Brain microvascular endothelial cell (primary cell): Measurements from ENCODE around the gene ZMYND15.

Experiments
- DNase-seq: peaks from one replicate; pipeline ENCODE4 v3.0.0-alpha.2; 2020
- H3K27ac ChIP-seq: fragments of 250-450 bp; sonication (Bioruptor Pico); 2 replicates; pipeline ENCODE4 v1.5.1; 2020; ENCODE audit warnings: mild to moderate bottlenecking, moderate library complexity
- H3K27me3 ChIP-seq: fragments of 250-450 bp; sonication (Bioruptor Pico); replicated peaks from 2 replicates; pipeline ENCODE4 v1.5.1; 2020; ENCODE audit warnings: mild to moderate bottlenecking
- H3K36me3 ChIP-seq: fragments of 250-450 bp; sonication (Bioruptor Pico); replicated peaks from 2 replicates; pipeline ENCODE4 v1.5.1; 2020; ENCODE audit warnings: mild to moderate bottlenecking
- H3K4me3 ChIP-seq: 2 replicates; pipeline ENCODE4 v1.5.1; 2011; ENCODE audit warnings: low read depth, mild to moderate bottlenecking, control low read depth, low read length, moderate library complexity
- in situ Hi-C: cut with HindIII; loops from 2 replicates; pipeline ENCODE4 v1.10.0; 2017; ENCODE audit warnings: low sequenced_read_pairs, low pct_ligation_motif_present
- TF ChIP-seq, protein P1 (sequence below): IDR thresholded peaks from 2 replicates; pipeline ENCODE4 v1.5.1; 2011; ENCODE audit warnings: low read depth, mild to moderate bottlenecking, moderate library complexity, low read length, control low read depth, inconsistent platforms; ENCODE audit errors: missing control alignments

Gene ZMYND15

GRCh38 chr17:4715063-4715744, 24.4 kb upstream of the ZMYND15 start:
- Histone ChIP-seq H3K27ac (no peak overlapping the region), H3K36me3 (no peaks in the 10 kb centered on the region), H3K27me3 (no peaks in the 10 kb centered on the region), H3K4me3 (no peak overlapping the region)
- TF ChIP-seq, protein P1, sequence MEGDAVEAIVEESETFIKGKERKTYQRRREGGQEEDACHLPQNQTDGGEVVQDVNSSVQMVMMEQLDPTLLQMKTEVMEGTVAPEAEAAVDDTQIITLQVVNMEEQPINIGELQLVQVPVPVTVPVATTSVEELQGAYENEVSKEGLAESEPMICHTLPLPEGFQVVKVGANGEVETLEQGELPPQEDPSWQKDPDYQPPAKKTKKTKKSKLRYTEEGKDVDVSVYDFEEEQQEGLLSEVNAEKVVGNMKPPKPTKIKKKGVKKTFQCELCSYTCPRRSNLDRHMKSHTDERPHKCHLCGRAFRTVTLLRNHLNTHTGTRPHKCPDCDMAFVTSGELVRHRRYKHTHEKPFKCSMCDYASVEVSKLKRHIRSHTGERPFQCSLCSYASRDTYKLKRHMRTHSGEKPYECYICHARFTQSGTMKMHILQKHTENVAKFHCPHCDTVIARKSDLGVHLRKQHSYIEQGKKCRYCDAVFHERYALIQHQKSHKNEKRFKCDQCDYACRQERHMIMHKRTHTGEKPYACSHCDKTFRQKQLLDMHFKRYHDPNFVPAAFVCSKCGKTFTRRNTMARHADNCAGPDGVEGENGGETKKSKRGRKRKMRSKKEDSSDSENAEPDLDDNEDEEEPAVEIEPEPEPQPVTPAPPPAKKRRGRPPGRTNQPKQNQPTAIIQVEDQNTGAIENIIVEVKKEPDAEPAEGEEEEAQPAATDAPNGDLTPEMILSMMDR = no peak
- in situ Hi-C loops = no loop called here
- DNase-seq = no peak

DNA sequence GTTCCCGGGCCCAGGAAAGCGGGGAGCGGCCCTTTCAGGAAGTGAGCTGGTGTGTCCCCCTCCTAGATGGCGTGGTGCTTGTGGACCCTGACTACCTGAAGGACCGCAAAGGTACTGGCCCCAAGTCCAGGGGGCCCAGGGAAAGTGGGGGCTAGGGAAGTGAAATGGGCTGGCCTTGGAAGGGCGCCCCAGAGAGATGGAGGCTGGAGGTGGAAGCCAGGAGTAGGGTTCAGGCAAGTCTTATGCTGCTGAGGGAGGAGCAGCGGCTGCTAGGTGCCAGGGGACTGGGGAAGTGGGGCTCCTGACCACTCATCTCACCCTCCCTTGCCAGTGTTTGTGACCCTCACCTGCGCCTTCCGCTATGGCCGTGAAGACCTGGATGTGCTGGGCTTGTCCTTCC, 23.6 kb upstream of the ZMYND15 start:
- no peak overlapping the region for H3K27ac ChIP-seq
- H3K4me3 ChIP-seq = no peak overlapping the region
- TF ChIP-seq, protein P1 = no peak
- H3K27me3 ChIP-seq = no peaks in the 10 kb centered on the region
- no peaks in the 10 kb centered on the region for H3K36me3 ChIP-seq
- DNase-seq = no peak
- in situ Hi-C loops = no loop called here

- no peak overlapping the region for H3K4me3 ChIP-seq
- DNase-seq = no peak
- H3K27ac ChIP-seq = no peak overlapping the region
- H3K36me3 ChIP-seq = no peaks in the 10 kb centered on the region
- TF ChIP-seq, protein P1 = no peak
- no peaks in the 10 kb centered on the region for H3K27me3 ChIP-seq
- in situ Hi-C loops = no loop called here
Observed at GRCh38 chr17:4717791-4718190, 21.8 kb upstream of the ZMYND15 start.

GRCh38 chr17:4718276-4718675, 21.4 kb upstream of the ZMYND15 start:
- no peaks in the 10 kb centered on the region for H3K36me3 ChIP-seq
- no peaks in the 10 kb centered on the region for H3K27me3 ChIP-seq
- in situ Hi-C loops = no loop called here
- no peak overlapping the region for H3K27ac ChIP-seq
- no peak for DNase-seq
- TF ChIP-seq, protein P1 = no peak
- H3K4me3 ChIP-seq = no peak overlapping the region

DNA sequence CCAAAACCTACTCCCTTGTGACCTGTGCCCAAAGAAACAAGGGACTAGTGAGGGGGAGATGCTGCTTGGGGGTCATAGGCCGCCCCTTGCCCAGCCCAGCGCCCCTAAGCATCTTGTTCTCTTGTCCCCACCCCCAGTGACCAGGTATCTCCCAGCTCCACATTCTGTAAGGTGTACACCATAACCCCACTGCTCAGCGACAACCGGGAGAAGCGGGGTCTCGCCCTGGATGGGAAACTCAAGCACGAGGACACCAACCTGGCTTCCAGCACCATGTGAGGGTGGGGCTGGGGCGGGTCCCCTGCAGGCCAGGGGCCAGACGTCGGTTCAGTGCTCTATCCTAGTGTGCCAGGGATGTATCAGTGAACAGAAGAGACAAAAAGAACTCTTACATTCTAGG, 20.5 kb upstream of the ZMYND15 start:
- Histone ChIP-seq H3K27ac (no peak overlapping the region), H3K36me3 (no peaks in the 10 kb centered on the region), H3K27me3 (no peaks in the 10 kb centered on the region), H3K4me3 (no peak overlapping the region)
- no peak for DNase-seq
- in situ Hi-C loops = no loop called here
- TF ChIP-seq, protein P1 = no peak

GRCh38 chr17:4719684-4720221, 19.9 kb upstream of the ZMYND15 start:
- TF ChIP-seq, protein P1 = no peak
- H3K36me3 ChIP-seq = no peaks in the 10 kb centered on the region

More at GRCh38 chr17:4719684-4720221, 19.9 kb upstream of the ZMYND15 start:
- H3K27me3 ChIP-seq = no peaks in the 10 kb centered on the region
- no peak overlapping the region for H3K27ac ChIP-seq
- in situ Hi-C loops = no loop called here
- DNase-seq = peak; percentile 20
- no peak overlapping the region for H3K4me3 ChIP-seq
